K562 (cell line): Measurements from ENCODE around the gene STOML3. TPM values are rescaled to one million over a fixed set of nuclear protein-coding genes. Genes with fewer than 3 reads are reported as not detected.

Experiments used
- ATAC-seq: fragments of 200-7000 bp; cut with Tn5 transposase; 3 replicates; pipeline ENCODE4 v1.9.1; 2020; ENCODE audit warnings: moderate library complexity
- BruUV-seq: library from RNA; stranded (reverse); fragments of 400-500 nt; replicated peaks from 2 replicates; lab custom pipeline; 2021; lab: Mats Ljungman, UMichigan
- CTCF ChIA-PET: fragments of 300-600 bp; formaldehyde crosslinking; extraction: SDS; loops from one replicate; lab custom pipeline; 2021; ENCODE audit warnings: low intra/inter-chr PET ratio; lab: Yijun Ruan, JAX
- POLR2A ChIA-PET: fragments of 300-600, 350-650 bp; sonication (Branson Sonifier 250); formaldehyde crosslinking; extraction: SDS; loops from one replicate; lab custom pipeline; 2021; ENCODE audit warnings: antibody characterized with exemption, inconsistent platforms; lab: Yijun Ruan, JAX
- DNase-seq, 4 experiments: peaks; one replicate each; pipeline versions ENCODE4 v3.0.0 to v3.0.0-alpha.2; 2011 to 2018; ENCODE audit warnings: low spot score in 3 of 4, mixed read lengths in 3 of 4; ENCODE audit errors: extremely low read depth in 1 of 4
- FAIRE-seq: peaks from 2 replicates; lab custom pipeline; 2011; peaks lifted over from hg19 to GRCh38; lab: Jason Lieb, UNC
- H2AFZ ChIP-seq: 2 replicates; pipeline ENCODE4 v1.6.0; 2011; ENCODE audit warnings: low read depth, low read length, control low read depth, inconsistent platforms
- H3K27ac ChIP-seq: fragments of 200-600 bp; 3 replicates; pipeline ENCODE4 v1.8.0; 2011; ENCODE audit warnings: low read depth, mild to moderate bottlenecking, control low read depth, inconsistent platforms, low read length, moderate library complexity, mixed read lengths; ENCODE audit errors: extremely low read depth
- H3K27me3 ChIP-seq, 2 experiments: fragments of 300-600 bp in 1 of 2; 2 replicates in 1 of 2; 3 replicates in 1 of 2; pipeline versions ENCODE4 v1.6.0 to v1.8.0; 2011; ENCODE audit warnings: inconsistent platforms in 2 of 2, low read length in 2 of 2, mild to moderate bottlenecking in 1 of 2, mixed read lengths in 1 of 2, moderate library complexity in 1 of 2; ENCODE audit not compliant: control insufficient read depth in 2 of 2, insufficient read depth in 2 of 2
- H3K36me3 ChIP-seq: fragments of 300-600 bp; 3 replicates; pipeline ENCODE4 v1.8.0; 2011; ENCODE audit warnings: mild to moderate bottlenecking, low read length, inconsistent platforms; ENCODE audit not compliant: control insufficient read depth, insufficient read depth
- H3K4me1 ChIP-seq, 2 experiments: fragments of 200-600 bp in 1 of 2; replicated peaks in 1 of 2; 2 replicates in 1 of 2; 3 replicates in 1 of 2; pipeline versions ENCODE4 v1.5.1 to v1.8.0; 2011; ENCODE audit warnings: inconsistent platforms in 2 of 2, low read length in 2 of 2, mild to moderate bottlenecking in 1 of 2, mixed read lengths in 1 of 2, moderate library complexity in 1 of 2; ENCODE audit not compliant: control insufficient read depth in 2 of 2, insufficient read depth in 2 of 2
- H3K4me2 ChIP-seq: 2 replicates; pipeline ENCODE4 v1.6.1; 2011; ENCODE audit warnings: low read length, control low read depth, inconsistent platforms, mixed read lengths; ENCODE audit not compliant: insufficient read depth
- H3K4me3 ChIP-seq: fragments of 200-600 bp; sonication (generic), shearing (Covaris generic); 2 replicates; pipeline ENCODE4 v1.5.1; 2016; ENCODE audit warnings: control low read depth, inconsistent platforms
- H3K79me2 ChIP-seq: fragments of 200-600 bp; 3 replicates; pipeline ENCODE4 v1.8.0; 2011; ENCODE audit warnings: low read length, inconsistent platforms; ENCODE audit not compliant: control insufficient read depth, insufficient read depth
- H3K9ac ChIP-seq, 2 experiments: 2 replicates each; pipeline versions ENCODE4 v1.6.0 to v1.6.1; 2011; ENCODE audit warnings: low read depth in 2 of 2, low read length in 2 of 2, control low read depth in 1 of 2, inconsistent platforms in 1 of 2, mild to moderate bottlenecking in 1 of 2, mixed read lengths in 1 of 2; ENCODE audit not compliant: insufficient read depth in 1 of 2
- H3K9me1 ChIP-seq: one replicate; pipeline ENCODE4 v1.6.0; 2011; ENCODE audit warnings: inconsistent platforms, mild to moderate bottlenecking, low read length, moderate library complexity; ENCODE audit not compliant: control insufficient read depth, insufficient read depth
- H3K9me3 ChIP-seq: replicated peaks from 2 replicates; pipeline ENCODE4 v1.5.1; 2011; ENCODE audit warnings: low read depth, low read length, inconsistent platforms; ENCODE audit not compliant: control insufficient read depth, insufficient read depth
- H4K20me1 ChIP-seq: replicated peaks from 2 replicates; pipeline ENCODE4 v1.6.1; 2011; ENCODE audit warnings: low read length, inconsistent platforms, mixed read lengths; ENCODE audit not compliant: control insufficient read depth, insufficient read depth
- BCOR ChIP-seq: fragments of 450-650 bp; IDR thresholded peaks from 2 replicates; pipeline ENCODE4 v1.6.1; 2016
- BDP1 ChIP-seq: IDR thresholded peaks from 3 replicates; pipeline ENCODE4 v1.6.1; 2011; ENCODE audit not compliant: insufficient read length, insufficient read depth
- CBX3 ChIP-seq, 2 experiments: IDR thresholded peaks; 1 replicate in 1 of 2; 2 replicates in 1 of 2; pipeline ENCODE4 v1.6.1; 2012; ENCODE audit warnings: inconsistent platforms in 2 of 2, low read length in 2 of 2, borderline replicate concordance in 1 of 2, control low read depth in 1 of 2
- ZNF175 ChIP-seq: fragments of 200-800 bp; sonication (Bioruptor generic); IDR thresholded peaks from 2 replicates; pipeline ENCODE4 v1.6.1; 2016; ENCODE audit warnings: low read depth, mild to moderate bottlenecking, missing genetic modification characterization, missing compliant biosample characterization
- ZNF668 ChIP-seq: fragments of 250-450 bp; sonication (Bioruptor Pico); IDR thresholded peaks from 2 replicates; pipeline ENCODE4 v1.8.0; 2022; ENCODE audit warnings: mild to moderate bottlenecking, inconsistent platforms
- WGBS: fragments of 100-300 bp; shearing (Covaris generic); methylation state at CpG from one replicate; pipeline ENCODE4 v1.1.6; 2016; ENCODE audit warnings: low coverage, mixed read lengths; ENCODE audit not compliant: insufficient coverage; ENCODE audit errors: missing lambda C conversion rate; 5-methylcytosine and 5-hydroxymethylcytosine counted together
- in situ Hi-C: fragments of 300-500 bp; cut with MboI; formaldehyde crosslinking; loops from 4 replicates; pipeline ENCODE4 v1.15.0; 2018; ENCODE audit warnings: inconsistent platforms, mixed read lengths
- intact Hi-C: fragments of 100-400 bp; cut with micrococcal nuclease; formaldehyde crosslinking; loops from 2 replicates; pipeline ENCODE4 v1.14.2; 2022
- polyA plus RNA-seq, 8 experiments: library from polyadenylated mRNA; depleted of rRNA in 4 of 8; stranded (reverse) in 5 of 8; unstranded in 3 of 8; fragments of >200 nt; fragmentation: Nextera tagmentation in 2 of 8; fragmentation: Illumina TruSeq in 1 of 8; extraction: Ambion mirVana in 2 of 8; extraction: Trizol in 1 of 8; gene quantifications; 2 replicates each; pipeline versions ENCODE4 v1.2.1 to v1.2.3, GENCODE V29; 2011 to 2014; ENCODE audit warnings: inconsistent platforms in 1 of 8, missing spikeins in 1 of 8
- total RNA-seq, 7 experiments: library from RNA; depleted of rRNA in 6 of 7; stranded (reverse); fragments of >200 nt in 6 of 7; fragmentation: Illumina TruSeq in 2 of 7; extraction: Trizol in 2 of 7; gene quantifications; 2 replicates each; pipeline versions ENCODE4 v1.2.1 to v1.2.3, GENCODE V29; 2011 to 2021; ENCODE audit warnings: low replicate concordance in 1 of 7
- TF ChIP-seq, protein P1 (sequence below), 3 experiments: fragments of 200-800 bp in 1 of 3; sonication (Bioruptor generic) in 1 of 3; sonication (generic) in 1 of 3; formaldehyde crosslinking in 1 of 3; IDR thresholded peaks; 2 replicates each; pipeline versions ENCODE4 v1.6.1 to v1.8.0; 2016 to 2022; ENCODE audit warnings: mild to moderate bottlenecking in 2 of 3, missing compliant biosample characterization in 2 of 3, missing genetic modification characterization in 2 of 3, missing genetic modification reagents in 1 of 3
- TF ChIP-seq, protein P2 (sequence below): fragments of 450-650 bp; IDR thresholded peaks from 2 replicates; pipeline ENCODE4 v1.6.1; 2016; ENCODE audit warnings: missing biosample characterization, missing genetic modification characterization

The STOML3 gene
- total and polyA plus RNA-seq, 9 of the 15 experiments (the other 6 are each of a cell fraction or from before 2014, with no cell fraction given) = 0.04 TPM; not detected in 8

DNA sequence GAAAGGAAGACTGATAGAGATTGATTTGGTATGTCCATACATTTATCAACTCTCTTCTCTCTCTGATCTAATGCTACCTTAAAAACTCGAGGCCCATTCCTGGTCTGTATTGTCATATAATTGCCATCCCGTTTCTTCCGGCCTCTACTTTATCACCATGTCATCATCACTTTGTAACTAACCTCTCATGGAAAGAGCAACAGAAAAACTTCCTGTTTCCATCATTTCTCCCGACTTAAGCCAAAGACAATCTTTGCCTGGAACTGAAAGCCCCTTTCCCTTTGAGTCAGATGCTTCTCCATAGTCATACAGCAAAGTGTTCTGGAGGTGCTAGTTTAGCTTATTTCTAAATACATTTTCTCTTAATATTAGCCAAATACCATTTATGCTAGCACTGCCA, 2.8 kb upstream of the STOML3 start (continued):
- TF ChIP-seq ZNF668 (CRISPR knock-in tag) = no peak
- TF ChIP-seq BDP1 = no peak
- TF ChIP-seq CBX3 (IDR thresholded peaks at IDR 0.05; ENCODE audit: borderline replicate concordance in 1 of 2, low read length in 2 of 2) = no peak
- TF ChIP-seq, protein P1, sequence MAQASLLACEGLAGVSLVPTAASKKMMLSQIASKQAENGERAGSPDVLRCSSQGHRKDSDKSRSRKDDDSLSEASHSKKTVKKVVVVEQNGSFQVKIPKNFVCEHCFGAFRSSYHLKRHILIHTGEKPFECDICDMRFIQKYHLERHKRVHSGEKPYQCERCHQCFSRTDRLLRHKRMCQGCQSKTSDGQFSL (CRISPR knock-in tag; IDR thresholded peaks at IDR 0.05) = no peak
- TF ChIP-seq, protein P1 (tag; IDR thresholded peaks at IDR 0.05) = no peak
- TF ChIP-seq, protein P2, sequence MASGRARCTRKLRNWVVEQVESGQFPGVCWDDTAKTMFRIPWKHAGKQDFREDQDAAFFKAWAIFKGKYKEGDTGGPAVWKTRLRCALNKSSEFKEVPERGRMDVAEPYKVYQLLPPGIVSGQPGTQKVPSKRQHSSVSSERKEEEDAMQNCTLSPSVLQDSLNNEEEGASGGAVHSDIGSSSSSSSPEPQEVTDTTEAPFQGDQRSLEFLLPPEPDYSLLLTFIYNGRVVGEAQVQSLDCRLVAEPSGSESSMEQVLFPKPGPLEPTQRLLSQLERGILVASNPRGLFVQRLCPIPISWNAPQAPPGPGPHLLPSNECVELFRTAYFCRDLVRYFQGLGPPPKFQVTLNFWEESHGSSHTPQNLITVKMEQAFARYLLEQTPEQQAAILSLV (tag) = no peak

DNA sequence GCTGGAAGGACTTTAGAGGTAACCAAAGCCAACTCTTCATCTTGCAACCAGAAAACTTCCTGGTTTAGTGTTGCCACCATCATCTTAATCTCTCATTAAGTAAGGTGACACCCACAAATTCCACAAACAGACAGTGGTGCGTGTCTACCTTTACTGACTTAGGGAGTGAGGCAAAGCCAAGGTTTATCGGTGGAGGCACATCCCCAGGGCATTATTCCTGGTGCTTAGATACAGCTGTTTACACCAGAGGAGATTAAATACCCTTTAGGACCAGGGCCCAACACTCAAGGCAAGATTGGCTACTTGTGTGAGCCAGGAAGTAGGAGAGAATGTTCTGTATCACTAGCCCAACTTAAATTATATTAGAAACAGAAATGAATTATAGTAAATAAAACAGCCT, 9.5 kb downstream of the STOML3 start:
- Histone ChIP-seq H4K20me1 (no peaks in the 10 kb centered on the region), H3K27me3 (no peaks in the 10 kb centered on the region), H3K9me3 (no peaks in the 10 kb centered on the region), H3K27ac (no peak overlapping the region), H3K9me1 (no peaks in the 10 kb centered on the region), H3K4me1 (no peaks in the 10 kb centered on the region), H3K79me2 (no peaks in the 10 kb centered on the region), H3K4me3 (no peak overlapping the region), H2AFZ (no peak overlapping the region), H3K9ac (no peak overlapping the region), H3K36me3 (no peaks in the 10 kb centered on the region), H3K4me2 (no peak overlapping the region)
- TF ChIP-seq ZNF175 (CRISPR knock-in tag) = peak; percentile 28; the same call in 1 of the 2 replicates
- TF ChIP-seq BCOR = no peak
- CTCF ChIA-PET = no interaction called here
- in situ Hi-C loops (loop anchor here (25.0 kb wide), 1 partner anchor 1706 kb away; no protein-coding TSS in a partner anchor), intact Hi-C loops (no loop called here)
- DNase-seq (no peak), ATAC-seq (no peak), FAIRE-seq (no peak)
- 5% methylated on average over 2 of the region's 2 CpGs for WGBS
- BruUV-seq = no TSS peak
- POLR2A ChIA-PET = no interaction called here
